OCI-LY1 (cell line): Measurements from ENCODE around the gene RUFY3.

Experiments
- H2AFZ ChIP-seq: fragments of 200-600 bp; sonication (generic), shearing (Covaris generic); 2 replicates; pipeline ENCODE4 v1.6.0; 2014; ENCODE audit warnings: antibody characterized with exemption, mild to moderate bottlenecking, low read length
- H3F3A ChIP-seq: fragments of 200-600 bp; sonication (generic), shearing (Covaris generic); 2 replicates; pipeline ENCODE4 v1.6.0; 2014; ENCODE audit warnings: mild to moderate bottlenecking, antibody characterized with exemption, low read length, moderate library complexity; ENCODE audit not compliant: insufficient read depth
- H3K27ac ChIP-seq: fragments of 200-600 bp; sonication (generic); 2 replicates; pipeline ENCODE4 v1.5.1; 2014; ENCODE audit warnings: low read length, mixed run types, mild to moderate bottlenecking, low read depth; ENCODE audit not compliant: poor library complexity, severe bottlenecking
- H3K27me3 ChIP-seq: fragments of 200-600 bp; sonication (generic); 2 replicates; pipeline ENCODE4 v1.6.0; 2014; ENCODE audit warnings: antibody characterized with exemption, mild to moderate bottlenecking, low read length, moderate library complexity; ENCODE audit not compliant: insufficient read depth
- H3K36me3 ChIP-seq: fragments of 200-600 bp; sonication (generic); 2 replicates; pipeline ENCODE4 v1.6.1; 2014; ENCODE audit warnings: mild to moderate bottlenecking, antibody characterized with exemption, low read length, moderate library complexity, mixed read lengths; ENCODE audit not compliant: insufficient read depth
- H3K4me1 ChIP-seq: fragments of 200-600 bp; sonication (generic); 2 replicates; pipeline ENCODE4 v1.5.1; 2014; ENCODE audit warnings: mild to moderate bottlenecking, low read length, moderate library complexity; ENCODE audit not compliant: insufficient read depth, severe bottlenecking
- H3K4me2 ChIP-seq: fragments of 200-600 bp; sonication (generic), shearing (Covaris generic); 2 replicates; pipeline ENCODE4 v1.6.1; 2014; ENCODE audit warnings: low read length
- H3K4me3 ChIP-seq: fragments of 200-600 bp; sonication (generic); 2 replicates; pipeline ENCODE4 v1.5.1; 2014; ENCODE audit warnings: low read length, low read depth, mild to moderate bottlenecking, mixed read lengths; ENCODE audit not compliant: poor library complexity, severe bottlenecking
- H3K79me2 ChIP-seq: fragments of 200-600 bp; shearing (Covaris generic); 2 replicates; pipeline ENCODE4 v1.6.1; 2016; ENCODE audit warnings: mixed run types, low read length, mixed read lengths; ENCODE audit not compliant: insufficient read depth
- H3K9ac ChIP-seq: fragments of 200-600 bp; sonication (generic), shearing (Covaris generic); 2 replicates; pipeline ENCODE4 v1.6.1; 2014; ENCODE audit warnings: mild to moderate bottlenecking, low read length, mixed read lengths
- H3K9me2 ChIP-seq: fragments of 200-600 bp; sonication (generic), shearing (Covaris generic); 2 replicates; pipeline ENCODE4 v1.6.1; 2014; ENCODE audit warnings: low read depth, mild to moderate bottlenecking, low read length, mixed read lengths
- H3K9me3 ChIP-seq: fragments of 200-600 bp; shearing (Covaris generic); 2 replicates; pipeline ENCODE4 v1.6.1; 2014; ENCODE audit warnings: low read length, mixed read lengths
- H4K20me1 ChIP-seq: fragments of 200-600 bp; sonication (generic), shearing (Covaris generic); 2 replicates; pipeline ENCODE4 v1.6.0; 2016; ENCODE audit warnings: mild to moderate bottlenecking, low read length; ENCODE audit not compliant: insufficient read depth
- EZH2 ChIP-seq: fragments of 200-600 bp; sonication (generic), shearing (Covaris generic); IDR thresholded peaks from 2 replicates; pipeline ENCODE4 v1.8.0; 2017; ENCODE audit warnings: borderline replicate concordance, mixed run types, mild to moderate bottlenecking, antibody characterized with exemption, low read length, moderate library complexity, mixed read lengths
- TF ChIP-seq, protein P1 (sequence below): fragments of 200-600 bp; sonication (generic), shearing (Covaris generic); IDR thresholded peaks from 2 replicates; pipeline ENCODE4 v1.5.1; 2017; ENCODE audit warnings: mild to moderate bottlenecking, antibody characterized with exemption, low read length, moderate library complexity, mixed read lengths

RUFY3 gene

DNA sequence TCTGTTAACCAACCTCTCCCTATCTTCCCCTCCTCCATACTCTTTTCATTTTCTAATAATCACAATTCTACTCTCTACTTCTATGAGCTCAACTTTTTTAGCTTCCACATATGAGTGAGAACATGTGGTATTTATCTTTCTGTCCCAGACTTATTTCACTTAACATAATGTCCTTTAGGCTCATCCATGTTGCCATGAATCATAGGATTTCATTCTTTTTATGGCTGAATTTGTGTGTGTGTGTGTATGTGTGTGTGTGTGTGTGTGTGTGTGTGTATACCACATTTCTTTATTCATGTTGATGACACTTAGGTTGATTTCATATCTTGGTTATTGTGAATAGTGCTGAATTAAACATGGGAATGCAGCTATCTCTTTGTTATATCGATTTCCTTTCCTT lies 37.4 kb downstream of the RUFY3 start:
- Histone ChIP-seq H3F3A (no peaks in the 10 kb centered on the region), H3K36me3 (peaks cover 9% of the 10 kb centered on the region), H3K27me3 (no peaks in the 10 kb centered on the region), H3K9me3 (no peaks in the 10 kb centered on the region), H2AFZ (no peak overlapping the region), H4K20me1 (no peaks in the 10 kb centered on the region), H3K4me1 (peaks cover 31% of the 10 kb centered on the region), H3K9ac (no peak overlapping the region), H3K4me3 (no peak overlapping the region), H3K9me2 (no peaks in the 10 kb centered on the region), H3K27ac (no peak overlapping the region), H3K79me2 (peaks cover 27% of the 10 kb centered on the region), H3K4me2 (no peak overlapping the region)
- no peak for TF ChIP-seq EZH2
- TF ChIP-seq, protein P1, sequence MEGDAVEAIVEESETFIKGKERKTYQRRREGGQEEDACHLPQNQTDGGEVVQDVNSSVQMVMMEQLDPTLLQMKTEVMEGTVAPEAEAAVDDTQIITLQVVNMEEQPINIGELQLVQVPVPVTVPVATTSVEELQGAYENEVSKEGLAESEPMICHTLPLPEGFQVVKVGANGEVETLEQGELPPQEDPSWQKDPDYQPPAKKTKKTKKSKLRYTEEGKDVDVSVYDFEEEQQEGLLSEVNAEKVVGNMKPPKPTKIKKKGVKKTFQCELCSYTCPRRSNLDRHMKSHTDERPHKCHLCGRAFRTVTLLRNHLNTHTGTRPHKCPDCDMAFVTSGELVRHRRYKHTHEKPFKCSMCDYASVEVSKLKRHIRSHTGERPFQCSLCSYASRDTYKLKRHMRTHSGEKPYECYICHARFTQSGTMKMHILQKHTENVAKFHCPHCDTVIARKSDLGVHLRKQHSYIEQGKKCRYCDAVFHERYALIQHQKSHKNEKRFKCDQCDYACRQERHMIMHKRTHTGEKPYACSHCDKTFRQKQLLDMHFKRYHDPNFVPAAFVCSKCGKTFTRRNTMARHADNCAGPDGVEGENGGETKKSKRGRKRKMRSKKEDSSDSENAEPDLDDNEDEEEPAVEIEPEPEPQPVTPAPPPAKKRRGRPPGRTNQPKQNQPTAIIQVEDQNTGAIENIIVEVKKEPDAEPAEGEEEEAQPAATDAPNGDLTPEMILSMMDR = no peak

DNA sequence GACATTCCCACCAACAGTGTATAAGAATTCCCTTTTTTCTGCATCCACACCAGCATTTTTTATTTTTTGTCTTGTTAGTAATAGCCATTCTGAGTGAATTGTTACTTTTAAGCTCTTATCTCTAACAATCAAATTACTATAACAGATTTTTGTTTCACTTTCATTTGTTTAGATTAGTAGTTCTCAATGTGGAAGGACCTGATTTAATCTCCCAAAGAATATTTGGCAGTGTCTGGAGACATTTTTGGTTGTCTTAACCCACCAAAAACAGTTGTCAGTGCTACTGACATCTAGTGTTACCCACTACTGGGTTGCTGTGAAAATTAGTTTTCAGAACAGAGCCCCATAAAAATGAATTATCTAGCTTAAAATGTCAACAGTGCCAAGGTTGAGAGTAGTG lies 37.9 kb downstream of the RUFY3 start:
- no peaks in the 10 kb centered on the region for H3K9me3 ChIP-seq
- H3K4me3 ChIP-seq = no peak overlapping the region
- H3K9me2 ChIP-seq = no peaks in the 10 kb centered on the region
- no peak overlapping the region for H2AFZ ChIP-seq
- no peaks in the 10 kb centered on the region for H3K27me3 ChIP-seq
- no peaks in the 10 kb centered on the region for H3F3A ChIP-seq
- H3K4me2 ChIP-seq = no peak overlapping the region
- H3K27ac ChIP-seq = no peak overlapping the region
- no peak overlapping the region for H3K9ac ChIP-seq
- H3K36me3 ChIP-seq = peaks cover 14% of the 10 kb centered on the region
- H4K20me1 ChIP-seq = no peaks in the 10 kb centered on the region
- TF ChIP-seq EZH2 = no peak
- TF ChIP-seq, protein P1 = no peak
- peaks cover 26% of the 10 kb centered on the region for H3K4me1 ChIP-seq
- H3K79me2 ChIP-seq = peaks cover 27% of the 10 kb centered on the region

DNA sequence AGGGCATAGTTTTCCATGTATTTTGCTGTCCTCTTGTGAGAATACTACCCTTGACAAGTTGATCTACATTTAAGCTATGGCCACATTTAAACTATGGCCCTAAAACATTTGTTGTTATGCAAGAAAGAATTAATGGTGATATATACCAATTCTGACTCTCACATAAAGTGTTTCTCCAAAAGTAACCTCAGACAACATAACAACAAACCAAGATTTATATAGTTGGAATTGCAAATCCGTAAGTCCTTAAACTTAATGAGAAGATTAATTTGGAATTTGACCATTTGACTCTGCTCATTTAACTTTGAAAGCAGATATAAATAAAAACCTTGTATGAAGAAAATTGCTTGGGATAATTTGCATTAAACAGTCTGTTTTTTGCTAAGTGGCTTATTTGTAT lies 38.9 kb downstream of the RUFY3 start:
- no peak overlapping the region for H3K4me3 ChIP-seq
- no peaks in the 10 kb centered on the region for H4K20me1 ChIP-seq
- no peak overlapping the region for H3K27ac ChIP-seq
- no peaks in the 10 kb centered on the region for H3K27me3 ChIP-seq
- peaks cover 27% of the 10 kb centered on the region for H3K79me2 ChIP-seq
- TF ChIP-seq, protein P1 = no peak
- no peak for TF ChIP-seq EZH2
- no peak overlapping the region for H3K9ac ChIP-seq
- H2AFZ ChIP-seq = no peak overlapping the region
- no peak overlapping the region for H3K4me2 ChIP-seq
- no peaks in the 10 kb centered on the region for H3K9me2 ChIP-seq
- H3F3A ChIP-seq = no peaks in the 10 kb centered on the region
- H3K4me1 ChIP-seq = peaks cover 15% of the 10 kb centered on the region
- no peaks in the 10 kb centered on the region for H3K9me3 ChIP-seq
- peaks cover 22% of the 10 kb centered on the region for H3K36me3 ChIP-seq
